Mononuclear cell (primary cell): ENCODE measurements around the gene CLPTM1L. TPM values are rescaled to one million over a fixed set of nuclear protein-coding genes. Genes with fewer than 3 reads are reported as not detected.

Source experiments
- H3K27me3 ChIP-seq: 2 replicates; pipeline ENCODE4 v1.6.0; 2011; ENCODE audit warnings: low read length, control low read depth; ENCODE audit not compliant: insufficient read depth
- H3K4me1 ChIP-seq: 2 replicates; pipeline ENCODE4 v1.5.1; 2011; ENCODE audit warnings: mild to moderate bottlenecking, low read length, control low read depth; ENCODE audit not compliant: insufficient read depth
- H3K4me3 ChIP-seq: 2 replicates; pipeline ENCODE4 v1.5.1; 2011; ENCODE audit warnings: mild to moderate bottlenecking, low read length, moderate library complexity
- H3K9me3 ChIP-seq: 2 replicates; pipeline ENCODE4 v1.5.1; 2011; ENCODE audit warnings: low read depth, mild to moderate bottlenecking, control low read depth, low read length
- total RNA-seq: library from RNA; depleted of rRNA; stranded (reverse); fragments of >200 nt; gene quantifications from one replicate; pipeline ENCODE4 v1.2.3, GENCODE V29; 2012

CLPTM1L gene
- total RNA-seq, 1 donor, result 46.8 TPM

GRCh38 chr5:1384521-1384920 lies 39.6 kb upstream of the CLPTM1L start:
- no peaks in the 10 kb centered on the region for H3K9me3 ChIP-seq

GRCh38 chr5:1383886-1384401 lies 39.0 kb upstream of the CLPTM1L start:
- Histone ChIP-seq H3K9me3 (no peaks in the 10 kb centered on the region), H3K4me1 (peaks cover 26% of the 10 kb centered on the region), H3K4me3 (no peak overlapping the region), H3K27me3 (no peaks in the 10 kb centered on the region)

More at GRCh38 chr5:1384521-1384920, 39.6 kb upstream of the CLPTM1L start:
- no peak overlapping the region for H3K4me3 ChIP-seq
- H3K27me3 ChIP-seq, result no peaks in the 10 kb centered on the region
- H3K4me1 ChIP-seq, result peaks cover 26% of the 10 kb centered on the region

GRCh38 chr5:1383344-1383743 lies 38.4 kb upstream of the CLPTM1L start:
- no peaks in the 10 kb centered on the region for H3K9me3 ChIP-seq
- no peaks in the 10 kb centered on the region for H3K27me3 ChIP-seq
- peaks cover 26% of the 10 kb centered on the region for H3K4me1 ChIP-seq
- H3K4me3 ChIP-seq, result no peak overlapping the region

GRCh38 chr5:1382248-1382700 lies 37.4 kb upstream of the CLPTM1L start:
- Histone ChIP-seq H3K4me1 (peaks cover 26% of the 10 kb centered on the region), H3K4me3 (no peak overlapping the region), H3K27me3 (no peaks in the 10 kb centered on the region), H3K9me3 (no peaks in the 10 kb centered on the region)

- Histone ChIP-seq H3K9me3 (no peaks in the 10 kb centered on the region), H3K4me1 (peaks cover 20% of the 10 kb centered on the region), H3K4me3 (no peak overlapping the region), H3K27me3 (no peaks in the 10 kb centered on the region)
Observed at GRCh38 chr5:1381370-1382247, 36.7 kb upstream of the CLPTM1L start.

- Histone ChIP-seq H3K4me1 (peaks cover 16% of the 10 kb centered on the region), H3K9me3 (no peaks in the 10 kb centered on the region), H3K27me3 (no peaks in the 10 kb centered on the region), H3K4me3 (no peak overlapping the region)
Observed at GRCh38 chr5:1380910-1381309, 36.0 kb upstream of the CLPTM1L start.

- Histone ChIP-seq H3K4me3 (no peak overlapping the region), H3K4me1 (peaks cover 11% of the 10 kb centered on the region), H3K27me3 (no peaks in the 10 kb centered on the region), H3K9me3 (no peaks in the 10 kb centered on the region)
Observed at GRCh38 chr5:1380011-1380817, 35.3 kb upstream of the CLPTM1L start.

GRCh38 chr5:1378866-1379659 lies 34.2 kb upstream of the CLPTM1L start:
- H3K9me3 ChIP-seq, result no peaks in the 10 kb centered on the region
- no peak overlapping the region for H3K4me3 ChIP-seq
- H3K27me3 ChIP-seq, result no peaks in the 10 kb centered on the region
- peaks cover 17% of the 10 kb centered on the region for H3K4me1 ChIP-seq

GRCh38 chr5:1378096-1378495 lies 33.2 kb upstream of the CLPTM1L start:
- no peaks in the 10 kb centered on the region for H3K27me3 ChIP-seq
- peaks cover 19% of the 10 kb centered on the region for H3K4me1 ChIP-seq
- H3K9me3 ChIP-seq, result no peaks in the 10 kb centered on the region
- H3K4me3 ChIP-seq, result no peak overlapping the region

GRCh38 chr5:1376981-1377380 lies 32.1 kb upstream of the CLPTM1L start:
- no peaks in the 10 kb centered on the region for H3K9me3 ChIP-seq
- peaks cover 21% of the 10 kb centered on the region for H3K4me1 ChIP-seq
- no peak overlapping the region for H3K4me3 ChIP-seq
- H3K27me3 ChIP-seq, result no peaks in the 10 kb centered on the region

- Histone ChIP-seq H3K4me3 (no peak overlapping the region), H3K27me3 (no peaks in the 10 kb centered on the region), H3K4me1 (peaks cover 26% of the 10 kb centered on the region), H3K9me3 (no peaks in the 10 kb centered on the region)
Observed at GRCh38 chr5:1375871-1376810, 31.2 kb upstream of the CLPTM1L start.

- Histone ChIP-seq H3K4me1 (peaks cover 16% of the 10 kb centered on the region), H3K4me3 (no peak overlapping the region), H3K9me3 (no peaks in the 10 kb centered on the region), H3K27me3 (no peaks in the 10 kb centered on the region)
Observed at GRCh38 chr5:1374679-1375055, 29.8 kb upstream of the CLPTM1L start.

- no peaks in the 10 kb centered on the region for H3K27me3 ChIP-seq
- no peaks in the 10 kb centered on the region for H3K9me3 ChIP-seq
- H3K4me1 ChIP-seq, result peaks cover 16% of the 10 kb centered on the region
- no peak overlapping the region for H3K4me3 ChIP-seq
Observed at GRCh38 chr5:1374030-1374678, 29.3 kb upstream of the CLPTM1L start.
